ENCODE results near the gene LAT. TPM values are rescaled to one million over a fixed set of nuclear protein-coding genes. Genes with fewer than 3 reads are reported as not detected.

The LAT gene
- total and polyA plus RNA-seq, 2 of the 13 experiments (the other 11 are each of a cell fraction or from before 2014, with no cell fraction given): 2.0 to 3.0 TPM

DNA sequence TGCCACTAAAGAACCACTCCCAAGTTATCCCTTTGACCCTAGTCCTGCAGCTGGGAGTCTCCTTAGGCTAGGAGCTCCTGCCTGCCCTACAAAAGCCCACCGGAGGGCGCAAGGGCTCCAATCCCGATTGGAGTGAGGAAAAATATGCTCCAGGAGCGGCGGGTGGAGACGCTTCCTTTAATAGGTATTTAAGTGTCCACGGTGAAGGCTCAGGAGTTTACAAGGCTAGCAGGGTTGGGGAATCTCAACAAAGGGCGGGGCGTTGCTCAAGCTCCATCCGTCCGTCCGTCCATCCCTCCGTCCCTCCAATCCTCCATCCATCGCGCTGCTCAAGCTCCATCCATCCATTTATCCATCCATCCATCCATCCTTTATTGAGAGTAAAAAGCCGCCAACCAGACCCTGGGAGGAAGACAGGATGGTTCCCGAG lies 10.8 kb upstream of the LAT start (continued):
- TF ChIP-seq ZNF724P (CRISPR knock-in tag; IDR thresholded peaks at IDR 0.05; ENCODE audit: borderline replicate concordance) (no peak), NCOA2 (CRISPR knock-in tag; IDR thresholded peaks at IDR 0.05) (no peak), YEATS2 (CRISPR knock-in tag; IDR thresholded peaks at IDR 0.05; ENCODE audit: borderline replicate concordance) (no peak), ZNF383 (CRISPR knock-in tag; IDR thresholded peaks at IDR 0.05; ENCODE audit: borderline replicate concordance) (0 out of 2 replicates have a peak, but pooled peaks have one; percentile 9), ATRX (CRISPR knock-in tag; IDR thresholded peaks at IDR 0.05; ENCODE audit: borderline replicate concordance) (no peak), ZNF768 (CRISPR knock-in tag; IDR thresholded peaks at IDR 0.05) (no peak), MXI1 (IDR thresholded peaks at IDR 0.05; ENCODE audit: borderline replicate concordance, low read depth, low read length) (no peak), NFE2L1 (CRISPR knock-in tag; IDR thresholded peaks at IDR 0.05; ENCODE audit: borderline replicate concordance) (no peak), JUN (CRISPR knock-in tag; IDR thresholded peaks at IDR 0.05) (0 out of 2 replicates have a peak, but pooled peaks have one; percentile 4), ZSCAN21 (CRISPR knock-in tag; IDR thresholded peaks at IDR 0.05; ENCODE audit: borderline replicate concordance) (no peak), CAMTA2 (CRISPR knock-in tag; IDR thresholded peaks at IDR 0.05; ENCODE audit: borderline replicate concordance) (no peak), ASH2L (IDR thresholded peaks at IDR 0.05; ENCODE audit: insufficient read length, low read depth, low read length) (no peak), ATF7 (IDR thresholded peaks at IDR 0.05) (no peak), ATF7 (CRISPR knock-in tag; IDR thresholded peaks at IDR 0.05) (no peak), NONO (IDR thresholded peaks at IDR 0.05) (no peak), NONO (CRISPR knock-in tag; conservative IDR thresholded peaks at IDR 0.05) (no peak), HMG20A (CRISPR knock-in tag; IDR thresholded peaks at IDR 0.05; ENCODE audit: borderline replicate concordance) (no peak), GATA4 (IDR thresholded peaks at IDR 0.05; ENCODE audit: borderline replicate concordance, low read depth) (no peak), ZFP37 (CRISPR knock-in tag; IDR thresholded peaks at IDR 0.05; ENCODE audit: borderline replicate concordance) (no peak; the same call in 1 of the 2 replicates), ZSCAN20 (CRISPR knock-in tag; IDR thresholded peaks at IDR 0.05; ENCODE audit: borderline replicate concordance) (no peak; the same call in 1 of the 2 replicates)
- TF ChIP-seq, protein P1, sequence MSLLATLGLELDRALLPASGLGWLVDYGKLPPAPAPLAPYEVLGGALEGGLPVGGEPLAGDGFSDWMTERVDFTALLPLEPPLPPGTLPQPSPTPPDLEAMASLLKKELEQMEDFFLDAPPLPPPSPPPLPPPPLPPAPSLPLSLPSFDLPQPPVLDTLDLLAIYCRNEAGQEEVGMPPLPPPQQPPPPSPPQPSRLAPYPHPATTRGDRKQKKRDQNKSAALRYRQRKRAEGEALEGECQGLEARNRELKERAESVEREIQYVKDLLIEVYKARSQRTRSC (CRISPR knock-in tag; IDR thresholded peaks at IDR 0.05; ENCODE audit: low read depth): no peak
- TF ChIP-seq, protein P2, sequence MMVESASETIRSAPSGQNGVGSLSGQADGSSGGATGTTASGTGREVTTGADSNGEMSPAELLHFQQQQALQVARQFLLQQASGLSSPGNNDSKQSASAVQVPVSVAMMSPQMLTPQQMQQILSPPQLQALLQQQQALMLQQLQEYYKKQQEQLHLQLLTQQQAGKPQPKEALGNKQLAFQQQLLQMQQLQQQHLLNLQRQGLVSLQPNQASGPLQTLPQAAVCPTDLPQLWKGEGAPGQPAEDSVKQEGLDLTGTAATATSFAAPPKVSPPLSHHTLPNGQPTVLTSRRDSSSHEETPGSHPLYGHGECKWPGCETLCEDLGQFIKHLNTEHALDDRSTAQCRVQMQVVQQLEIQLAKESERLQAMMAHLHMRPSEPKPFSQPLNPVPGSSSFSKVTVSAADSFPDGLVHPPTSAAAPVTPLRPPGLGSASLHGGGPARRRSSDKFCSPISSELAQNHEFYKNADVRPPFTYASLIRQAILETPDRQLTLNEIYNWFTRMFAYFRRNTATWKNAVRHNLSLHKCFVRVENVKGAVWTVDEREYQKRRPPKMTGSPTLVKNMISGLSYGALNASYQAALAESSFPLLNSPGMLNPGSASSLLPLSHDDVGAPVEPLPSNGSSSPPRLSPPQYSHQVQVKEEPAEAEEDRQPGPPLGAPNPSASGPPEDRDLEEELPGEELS (CRISPR knock-in tag; IDR thresholded peaks at IDR 0.05): no peak
- TF ChIP-seq, protein P3, sequence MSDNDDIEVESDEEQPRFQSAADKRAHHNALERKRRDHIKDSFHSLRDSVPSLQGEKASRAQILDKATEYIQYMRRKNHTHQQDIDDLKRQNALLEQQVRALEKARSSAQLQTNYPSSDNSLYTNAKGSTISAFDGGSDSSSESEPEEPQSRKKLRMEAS (IDR thresholded peaks at IDR 0.05): no peak
- TF ChIP-seq, protein P4, sequence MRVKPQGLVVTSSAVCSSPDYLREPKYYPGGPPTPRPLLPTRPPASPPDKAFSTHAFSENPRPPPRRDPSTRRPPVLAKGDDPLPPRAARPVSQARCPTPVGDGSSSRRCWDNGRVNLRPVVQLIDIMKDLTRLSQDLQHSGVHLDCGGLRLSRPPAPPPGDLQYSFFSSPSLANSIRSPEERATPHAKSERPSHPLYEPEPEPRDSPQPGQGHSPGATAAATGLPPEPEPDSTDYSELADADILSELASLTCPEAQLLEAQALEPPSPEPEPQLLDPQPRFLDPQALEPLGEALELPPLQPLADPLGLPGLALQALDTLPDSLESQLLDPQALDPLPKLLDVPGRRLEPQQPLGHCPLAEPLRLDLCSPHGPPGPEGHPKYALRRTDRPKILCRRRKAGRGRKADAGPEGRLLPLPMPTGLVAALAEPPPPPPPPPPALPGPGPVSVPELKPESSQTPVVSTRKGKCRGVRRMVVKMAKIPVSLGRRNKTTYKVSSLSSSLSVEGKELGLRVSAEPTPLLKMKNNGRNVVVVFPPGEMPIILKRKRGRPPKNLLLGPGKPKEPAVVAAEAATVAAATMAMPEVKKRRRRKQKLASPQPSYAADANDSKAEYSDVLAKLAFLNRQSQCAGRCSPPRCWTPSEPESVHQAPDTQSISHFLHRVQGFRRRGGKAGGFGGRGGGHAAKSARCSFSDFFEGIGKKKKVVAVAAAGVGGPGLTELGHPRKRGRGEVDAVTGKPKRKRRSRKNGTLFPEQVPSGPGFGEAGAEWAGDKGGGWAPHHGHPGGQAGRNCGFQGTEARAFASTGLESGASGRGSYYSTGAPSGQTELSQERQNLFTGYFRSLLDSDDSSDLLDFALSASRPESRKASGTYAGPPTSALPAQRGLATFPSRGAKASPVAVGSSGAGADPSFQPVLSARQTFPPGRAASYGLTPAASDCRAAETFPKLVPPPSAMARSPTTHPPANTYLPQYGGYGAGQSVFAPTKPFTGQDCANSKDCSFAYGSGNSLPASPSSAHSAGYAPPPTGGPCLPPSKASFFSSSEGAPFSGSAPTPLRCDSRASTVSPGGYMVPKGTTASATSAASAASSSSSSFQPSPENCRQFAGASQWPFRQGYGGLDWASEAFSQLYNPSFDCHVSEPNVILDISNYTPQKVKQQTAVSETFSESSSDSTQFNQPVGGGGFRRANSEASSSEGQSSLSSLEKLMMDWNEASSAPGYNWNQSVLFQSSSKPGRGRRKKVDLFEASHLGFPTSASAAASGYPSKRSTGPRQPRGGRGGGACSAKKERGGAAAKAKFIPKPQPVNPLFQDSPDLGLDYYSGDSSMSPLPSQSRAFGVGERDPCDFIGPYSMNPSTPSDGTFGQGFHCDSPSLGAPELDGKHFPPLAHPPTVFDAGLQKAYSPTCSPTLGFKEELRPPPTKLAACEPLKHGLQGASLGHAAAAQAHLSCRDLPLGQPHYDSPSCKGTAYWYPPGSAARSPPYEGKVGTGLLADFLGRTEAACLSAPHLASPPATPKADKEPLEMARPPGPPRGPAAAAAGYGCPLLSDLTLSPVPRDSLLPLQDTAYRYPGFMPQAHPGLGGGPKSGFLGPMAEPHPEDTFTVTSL (CRISPR knock-in tag; IDR thresholded peaks at IDR 0.05; ENCODE audit: borderline replicate concordance): 0 out of 2 replicates have a peak, but pooled peaks have one; percentile 15

Data from HepG2 (cell line).